ENCODE data around the gene GGACT.

The GGACT gene

DNA sequence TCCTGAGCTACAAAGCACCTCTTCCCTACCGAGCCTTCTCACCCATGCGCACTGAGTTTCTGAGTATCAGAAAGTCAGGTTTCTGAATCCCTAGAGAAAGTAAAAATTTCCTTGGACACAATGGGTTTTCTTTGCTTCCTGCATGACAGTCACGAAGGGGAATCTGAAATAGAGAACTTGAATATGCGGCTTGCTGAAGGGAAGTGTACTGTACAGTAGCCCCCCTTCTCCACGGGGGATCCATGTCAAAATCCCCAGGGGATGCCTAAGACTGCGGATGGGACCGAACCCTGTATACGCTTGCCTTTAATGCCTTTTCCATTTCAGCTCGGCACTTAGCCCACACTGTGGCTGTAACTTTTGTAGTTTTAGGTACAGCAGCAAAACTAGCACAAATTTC, 107.9 kb downstream of the GGACT start:
- no peak for DNase-seq (ENCODE audit: low read depth)
- TF ChIP-seq, protein P1, sequence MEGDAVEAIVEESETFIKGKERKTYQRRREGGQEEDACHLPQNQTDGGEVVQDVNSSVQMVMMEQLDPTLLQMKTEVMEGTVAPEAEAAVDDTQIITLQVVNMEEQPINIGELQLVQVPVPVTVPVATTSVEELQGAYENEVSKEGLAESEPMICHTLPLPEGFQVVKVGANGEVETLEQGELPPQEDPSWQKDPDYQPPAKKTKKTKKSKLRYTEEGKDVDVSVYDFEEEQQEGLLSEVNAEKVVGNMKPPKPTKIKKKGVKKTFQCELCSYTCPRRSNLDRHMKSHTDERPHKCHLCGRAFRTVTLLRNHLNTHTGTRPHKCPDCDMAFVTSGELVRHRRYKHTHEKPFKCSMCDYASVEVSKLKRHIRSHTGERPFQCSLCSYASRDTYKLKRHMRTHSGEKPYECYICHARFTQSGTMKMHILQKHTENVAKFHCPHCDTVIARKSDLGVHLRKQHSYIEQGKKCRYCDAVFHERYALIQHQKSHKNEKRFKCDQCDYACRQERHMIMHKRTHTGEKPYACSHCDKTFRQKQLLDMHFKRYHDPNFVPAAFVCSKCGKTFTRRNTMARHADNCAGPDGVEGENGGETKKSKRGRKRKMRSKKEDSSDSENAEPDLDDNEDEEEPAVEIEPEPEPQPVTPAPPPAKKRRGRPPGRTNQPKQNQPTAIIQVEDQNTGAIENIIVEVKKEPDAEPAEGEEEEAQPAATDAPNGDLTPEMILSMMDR (IDR thresholded peaks at IDR 0.05; ENCODE audit: control insufficient read depth, insufficient read depth, low read depth, low read length, missing control alignments), result no peak
- no peak overlapping the region for H3K4me3 ChIP-seq (ENCODE audit: control insufficient read depth, low read depth, low read length)
